Body of pancreas (tissue), 4 donors: ENCODE results near the gene GAMT. TPM values are rescaled to one million over a fixed set of nuclear protein-coding genes. Genes with fewer than 3 reads are reported as not detected.

Experiments
- ATAC-seq: fragments of 150-250 bp; one replicate; pipeline ENCODE4 v1.9.1; 2016
- DNase-seq, 4 donors: peaks; one replicate each; pipeline ENCODE4 v3.0.0-alpha.2; 2019
- H3K27ac ChIP-seq, 4 donors: fragments of 200-600 bp; sonication (generic); 1 replicate in 3 of 4; 2 replicates in 1 of 4; pipeline versions ENCODE4 v1.5.1 to v1.6.1; 2016 to 2019; ENCODE audit warnings: mild to moderate bottlenecking in 1 of 4, mixed read lengths in 1 of 4, moderate library complexity in 1 of 4
- H3K27me3 ChIP-seq, 2 donors: fragments of 200-600 bp; sonication (generic); one replicate each; pipeline ENCODE4 v1.6.0; 2016; ENCODE audit warnings: mild to moderate bottlenecking in 1 of 2
- H3K36me3 ChIP-seq, 2 donors: fragments of 200-600 bp; sonication (generic); replicated peaks in 1 of 2; 2 replicates each; pipeline ENCODE4 v1.5.1; 2016; ENCODE audit warnings: low read depth in 2 of 2; ENCODE audit not compliant: insufficient read depth in 1 of 2
- H3K4me1 ChIP-seq: fragments of 200-600 bp; sonication (generic); one replicate; pipeline ENCODE4 v1.6.0; 2016
- H3K4me3 ChIP-seq, 2 donors: fragments of 200-600 bp; sonication (generic); 1 replicate in 1 of 2; 2 replicates in 1 of 2; pipeline ENCODE4 v1.5.1; 2016 to 2019
- H3K9me3 ChIP-seq, 3 donors: fragments of 200-600 bp; sonication (generic); 1 replicate in 2 of 3; 2 replicates in 1 of 3; pipeline ENCODE4 v1.5.1; 2016
- CTCF ChIP-seq, 7 experiments: fragments of 450-650 bp in 4 of 7; fragments of 200-600 bp in 3 of 7; sonication (generic) in 3 of 7; IDR thresholded peaks; one replicate each; pipeline ENCODE4 v1.5.1; 2016 to 2019; ENCODE audit warnings: antibody characterized with exemption in 7 of 7
- POLR2A ChIP-seq, 3 donors: fragments of 450-650 bp; IDR thresholded peaks; one replicate each; pipeline ENCODE4 v1.6.1; 2016; ENCODE audit warnings: antibody characterized with exemption in 3 of 3, mild to moderate bottlenecking in 2 of 3
- WGBS, 2 donors: methylation state at CpG; one replicate each; pipeline ENCODE4 v1.1.5; 2017; 5-methylcytosine and 5-hydroxymethylcytosine counted together
- intact Hi-C: fragments of 100-400 bp; cut with DNase I; formaldehyde crosslinking; loops from one replicate; pipeline ENCODE4 v1.15.1; 2023
- total RNA-seq, 2 donors: library from RNA; depleted of rRNA; stranded (reverse); fragments of >200 nt; gene quantifications; one replicate each; pipeline ENCODE4 v1.1.0, GENCODE V29; 2016

The GAMT gene
- total RNA-seq, 2 donors from 2014 or later = 70.2 to 129 TPM

GRCh38 chr19:1393841-1394240, 7.5 kb downstream of the GAMT start:
- H3K4me3 ChIP-seq = no peak overlapping the region
- peaks cover 10 to 13% of the 10 kb centered on the region in 2 donors for H3K36me3 ChIP-seq
- DNase-seq (no peak), ATAC-seq (no peak)
- peak overlapping the region; percentile 32 to 90 (median 82) for H3K27ac ChIP-seq
- intact Hi-C loops = no loop called here
- H3K9me3 ChIP-seq = no peaks in the 10 kb centered on the region
- 78 to 80% methylated on average over 2 to 15 of the region's 17 CpGs for WGBS, 2 donors
- H3K4me1 ChIP-seq = peaks cover 38% of the 10 kb centered on the region
- H3K27me3 ChIP-seq = no peaks in the 10 kb centered on the region
- TF ChIP-seq POLR2A (IDR thresholded peaks at IDR 0.05) = no peak
- TF ChIP-seq CTCF (IDR thresholded peaks at IDR 0.05) = no peak

GRCh38 chr19:1392939-1393530, 8.3 kb downstream of the GAMT start:
- intact Hi-C loops = no loop called here
- no peak overlapping the region for H3K27ac ChIP-seq
- no peak for TF ChIP-seq CTCF (IDR thresholded peaks at IDR 0.05)
- TF ChIP-seq POLR2A (IDR thresholded peaks at IDR 0.05) = no peak
- no peak for DNase-seq
- H3K36me3 ChIP-seq = peaks cover 11 to 13% of the 10 kb centered on the region in 2 donors
- peaks cover 38% of the 10 kb centered on the region for H3K4me1 ChIP-seq
- no peak for ATAC-seq
- H3K4me3 ChIP-seq = no peak overlapping the region
- WGBS, 2 donors = 94% methylated on average over 36 of the region's 37 CpGs; no CpG with 5 or more reads in 1 of the 2 donors
- no peaks in the 10 kb centered on the region for H3K9me3 ChIP-seq
- no peaks in the 10 kb centered on the region for H3K27me3 ChIP-seq

- no peak for ATAC-seq
- 96 to 98% methylated on average over 15 of the region's 15 CpGs for WGBS, 2 donors
- H3K36me3 ChIP-seq = peaks cover 11 to 13% of the 10 kb centered on the region in 2 donors
These were observed 8.9 kb downstream of the GAMT start for GRCh38 chr19:1392407-1392806.

GRCh38 chr19:1390890-1391423, 10.4 kb downstream of the GAMT start:
- ATAC-seq (no peak), DNase-seq (no peak)
- intact Hi-C loops = no loop called here
- H3K4me1 ChIP-seq = peaks cover 39% of the 10 kb centered on the region
- TF ChIP-seq CTCF (IDR thresholded peaks at IDR 0.05) = no peak
- TF ChIP-seq POLR2A (IDR thresholded peaks at IDR 0.05) = no peak
- H3K27me3 ChIP-seq = no peaks in the 10 kb centered on the region
- peaks cover 11 to 13% of the 10 kb centered on the region in 2 donors for H3K36me3 ChIP-seq
- H3K27ac ChIP-seq = no peak overlapping the region
- H3K9me3 ChIP-seq = no peaks in the 10 kb centered on the region
- 94 to 96% methylated on average over 40 of the region's 42 CpGs for WGBS, 2 donors
- H3K4me3 ChIP-seq = no peak overlapping the region

More at GRCh38 chr19:1392407-1392806, 8.9 kb downstream of the GAMT start:
- Histone ChIP-seq H3K4me3 (no peak overlapping the region), H3K9me3 (no peaks in the 10 kb centered on the region), H3K27me3 (no peaks in the 10 kb centered on the region), H3K27ac (no peak overlapping the region), H3K4me1 (peaks cover 39% of the 10 kb centered on the region)
- DNase-seq = no peak
- intact Hi-C loops = no loop called here
- no peak for TF ChIP-seq POLR2A (IDR thresholded peaks at IDR 0.05)
- TF ChIP-seq CTCF (IDR thresholded peaks at IDR 0.05) = no peak
